Neural cell (in vitro differentiated cells): ENCODE measurements around the gene ITGA11. TPM values are rescaled to one million over a fixed set of nuclear protein-coding genes. Genes with fewer than 3 reads are reported as not detected.

Experiments used
- H2AFZ ChIP-seq: fragments of 200-600, 300-800 bp; sonication (generic), shearing (Covaris generic); 2 replicates; pipeline ENCODE4 v1.6.0; 2014; ENCODE audit warnings: low read depth, mild to moderate bottlenecking, antibody characterized with exemption, low read length, moderate library complexity
- H3F3A ChIP-seq: fragments of 200-600 bp; shearing (Covaris generic); 2 replicates; pipeline ENCODE4 v1.6.1; 2016; ENCODE audit warnings: mild to moderate bottlenecking, moderate library complexity, mixed read lengths, antibody characterized with exemption, low read length; ENCODE audit not compliant: insufficient read depth, poor library complexity, severe bottlenecking
- H3K27ac ChIP-seq: fragments of 200-600, 300-800 bp; sonication (generic), shearing (Covaris generic); 2 replicates; pipeline ENCODE4 v1.5.1; 2014; ENCODE audit warnings: mild to moderate bottlenecking, low read length, moderate library complexity
- H3K27me3 ChIP-seq: fragments of 300-800, 200-600 bp; sonication (generic), shearing (Covaris generic); 2 replicates; pipeline ENCODE4 v1.6.0; 2014; ENCODE audit warnings: mild to moderate bottlenecking, low read depth, low read length, moderate library complexity; ENCODE audit not compliant: insufficient read depth
- H3K36me3 ChIP-seq: fragments of 300-800, 200-600 bp; sonication (generic), shearing (Covaris generic); 2 replicates; pipeline ENCODE4 v1.5.1; 2014; ENCODE audit warnings: mild to moderate bottlenecking, antibody characterized with exemption, low read length, moderate library complexity; ENCODE audit not compliant: insufficient read depth
- H3K4me2 ChIP-seq: fragments of 300-800, 200-600 bp; sonication (generic), shearing (Covaris generic); 2 replicates; pipeline ENCODE4 v1.6.0; 2014; ENCODE audit warnings: mild to moderate bottlenecking, low read length
- H3K4me3 ChIP-seq: fragments of 300-800, 200-600 bp; sonication (generic), shearing (Covaris generic); 2 replicates; pipeline ENCODE4 v1.5.1; 2014; ENCODE audit warnings: mild to moderate bottlenecking, low read length, moderate library complexity
- H3K79me2 ChIP-seq: fragments of 200-600 bp; shearing (Covaris generic); replicated peaks from 2 replicates; pipeline ENCODE4 v1.6.0; 2014; ENCODE audit warnings: mild to moderate bottlenecking, low read length, moderate library complexity; ENCODE audit not compliant: insufficient read depth
- H3K9ac ChIP-seq: fragments of 300-800, 200-600 bp; sonication (generic), shearing (Covaris generic); 2 replicates; pipeline ENCODE4 v1.6.1; 2016; ENCODE audit warnings: mild to moderate bottlenecking, low read length, mixed read lengths
- H3K9me2 ChIP-seq: fragments of 200-600 bp; shearing (Covaris generic); 2 replicates; pipeline ENCODE4 v1.6.1; 2016; ENCODE audit warnings: mild to moderate bottlenecking, low read length, mixed read lengths; ENCODE audit not compliant: insufficient read depth
- H3K9me3 ChIP-seq: fragments of 200-600, 300-800 bp; sonication (generic), shearing (Covaris generic); 2 replicates; pipeline ENCODE4 v1.6.1; 2016; ENCODE audit warnings: mild to moderate bottlenecking, mixed run types, low read length, moderate library complexity, mixed read lengths
- H4K20me1 ChIP-seq: fragments of 200-600 bp; shearing (Covaris generic); 2 replicates; pipeline ENCODE4 v1.6.1; 2016; ENCODE audit warnings: mild to moderate bottlenecking, mixed run types; ENCODE audit not compliant: insufficient read depth
- EP300 ChIP-seq: fragments of 450-650 bp; conservative IDR thresholded peaks from 2 replicates; pipeline ENCODE4 v1.6.1; 2014; ENCODE audit warnings: antibody characterized with exemption, mild to moderate bottlenecking, moderate library complexity; ENCODE audit not compliant: poor library complexity, severe bottlenecking
- EZH2 ChIP-seq: fragments of 200-600, 300-800 bp; shearing (Covaris generic), sonication (generic); IDR thresholded peaks from 2 replicates; pipeline ENCODE4 v1.6.1; 2014; ENCODE audit warnings: antibody characterized with exemption, low read length, borderline replicate concordance, mild to moderate bottlenecking; ENCODE audit not compliant: insufficient read depth, poor library complexity, severe bottlenecking
- MXI1 ChIP-seq: fragments of 450-650 bp; conservative IDR thresholded peaks from 2 replicates; pipeline ENCODE4 v1.6.1; 2014; ENCODE audit warnings: antibody characterized with exemption, mild to moderate bottlenecking; ENCODE audit not compliant: poor library complexity, severe bottlenecking
- POLR2AphosphoS5 ChIP-seq: IDR thresholded peaks from 2 replicates; pipeline ENCODE4 v1.6.1; 2012
- RAD21 ChIP-seq: fragments of 450-650 bp; conservative IDR thresholded peaks from 2 replicates; pipeline ENCODE4 v1.6.1; 2014; ENCODE audit warnings: antibody characterized with exemption, mild to moderate bottlenecking, moderate library complexity
- SMC3 ChIP-seq: fragments of 450-650 bp; conservative IDR thresholded peaks from 2 replicates; pipeline ENCODE4 v1.6.1; 2014; ENCODE audit warnings: antibody characterized with exemption, mild to moderate bottlenecking, moderate library complexity; ENCODE audit not compliant: poor library complexity
- TAF1 ChIP-seq: IDR thresholded peaks from 2 replicates; pipeline ENCODE4 v1.6.1; 2012; ENCODE audit warnings: low read depth
- polyA plus RNA-seq: library from polyadenylated mRNA; depleted of rRNA; stranded (reverse); fragments of >200 nt; gene quantifications from 2 replicates; pipeline ENCODE4 v1.2.3, GENCODE V29; 2014
- TF ChIP-seq, protein P1 (sequence below): IDR thresholded peaks from 2 replicates; pipeline ENCODE4 v1.6.1; 2012; ENCODE audit warnings: borderline replicate concordance
- TF ChIP-seq, protein P2 (sequence below): fragments of 450-650 bp; IDR thresholded peaks from 2 replicates; pipeline ENCODE4 v1.5.1; 2014; ENCODE audit warnings: antibody characterized with exemption, mild to moderate bottlenecking, moderate library complexity; ENCODE audit not compliant: poor library complexity, severe bottlenecking

ITGA11 gene
- polyA plus RNA-seq, 1 donor from 2014 or later = not detected

DNA sequence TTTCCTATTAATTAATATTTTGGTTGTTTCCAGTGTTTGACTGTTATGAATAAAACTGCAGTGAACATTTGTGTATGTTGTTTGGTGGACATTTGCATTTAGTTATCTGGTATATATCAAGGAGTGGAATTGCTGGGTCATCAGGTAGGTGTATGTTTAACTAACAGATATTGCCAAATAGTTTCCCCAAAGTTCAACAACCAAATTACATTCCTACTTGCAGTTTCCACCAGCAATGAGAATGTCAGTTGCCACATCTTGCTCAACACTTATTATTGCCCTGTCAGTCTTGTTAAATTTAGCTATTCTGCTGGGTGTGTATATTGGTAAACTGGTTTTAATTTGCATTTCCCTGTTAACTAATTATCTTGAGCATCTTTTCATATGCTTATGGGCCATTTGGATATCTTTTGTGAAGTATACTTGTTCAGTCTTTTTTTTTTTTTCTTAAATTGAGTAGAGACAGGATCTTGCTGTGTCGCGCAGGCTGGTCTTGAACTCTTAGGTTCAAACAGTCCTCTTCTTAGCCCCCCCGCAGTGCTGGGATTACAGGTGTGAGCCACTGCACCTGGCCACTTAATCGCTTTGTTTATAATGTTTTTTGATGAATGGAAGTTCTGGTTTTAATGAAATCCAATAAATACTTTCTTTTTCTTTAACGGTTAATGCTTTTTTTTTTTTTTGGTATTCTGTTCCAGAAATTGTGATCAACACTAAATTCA, 146.5 kb downstream of the ITGA11 start:
- Histone ChIP-seq H3K4me2 (no peak overlapping the region), H3K4me3 (no peak overlapping the region), H3K27me3 (no peaks in the 10 kb centered on the region), H3K79me2 (peaks cover 84% of the 10 kb centered on the region), H4K20me1 (no peaks in the 10 kb centered on the region), H3K36me3 (peaks cover 20% of the 10 kb centered on the region), H3K9ac (no peak overlapping the region), H3K27ac (no peak overlapping the region), H3F3A (no peaks in the 10 kb centered on the region), H3K9me2 (no peaks in the 10 kb centered on the region), H3K9me3 (no peaks in the 10 kb centered on the region), H2AFZ (no peak overlapping the region)
- no peak for TF ChIP-seq TAF1
- TF ChIP-seq, protein P1, sequence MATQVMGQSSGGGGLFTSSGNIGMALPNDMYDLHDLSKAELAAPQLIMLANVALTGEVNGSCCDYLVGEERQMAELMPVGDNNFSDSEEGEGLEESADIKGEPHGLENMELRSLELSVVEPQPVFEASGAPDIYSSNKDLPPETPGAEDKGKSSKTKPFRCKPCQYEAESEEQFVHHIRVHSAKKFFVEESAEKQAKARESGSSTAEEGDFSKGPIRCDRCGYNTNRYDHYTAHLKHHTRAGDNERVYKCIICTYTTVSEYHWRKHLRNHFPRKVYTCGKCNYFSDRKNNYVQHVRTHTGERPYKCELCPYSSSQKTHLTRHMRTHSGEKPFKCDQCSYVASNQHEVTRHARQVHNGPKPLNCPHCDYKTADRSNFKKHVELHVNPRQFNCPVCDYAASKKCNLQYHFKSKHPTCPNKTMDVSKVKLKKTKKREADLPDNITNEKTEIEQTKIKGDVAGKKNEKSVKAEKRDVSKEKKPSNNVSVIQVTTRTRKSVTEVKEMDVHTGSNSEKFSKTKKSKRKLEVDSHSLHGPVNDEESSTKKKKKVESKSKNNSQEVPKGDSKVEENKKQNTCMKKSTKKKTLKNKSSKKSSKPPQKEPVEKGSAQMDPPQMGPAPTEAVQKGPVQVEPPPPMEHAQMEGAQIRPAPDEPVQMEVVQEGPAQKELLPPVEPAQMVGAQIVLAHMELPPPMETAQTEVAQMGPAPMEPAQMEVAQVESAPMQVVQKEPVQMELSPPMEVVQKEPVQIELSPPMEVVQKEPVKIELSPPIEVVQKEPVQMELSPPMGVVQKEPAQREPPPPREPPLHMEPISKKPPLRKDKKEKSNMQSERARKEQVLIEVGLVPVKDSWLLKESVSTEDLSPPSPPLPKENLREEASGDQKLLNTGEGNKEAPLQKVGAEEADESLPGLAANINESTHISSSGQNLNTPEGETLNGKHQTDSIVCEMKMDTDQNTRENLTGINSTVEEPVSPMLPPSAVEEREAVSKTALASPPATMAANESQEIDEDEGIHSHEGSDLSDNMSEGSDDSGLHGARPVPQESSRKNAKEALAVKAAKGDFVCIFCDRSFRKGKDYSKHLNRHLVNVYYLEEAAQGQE = no peak
- no peak for TF ChIP-seq EZH2
- TF ChIP-seq EP300 = no peak
- TF ChIP-seq MXI1 = no peak
- TF ChIP-seq, protein P2, sequence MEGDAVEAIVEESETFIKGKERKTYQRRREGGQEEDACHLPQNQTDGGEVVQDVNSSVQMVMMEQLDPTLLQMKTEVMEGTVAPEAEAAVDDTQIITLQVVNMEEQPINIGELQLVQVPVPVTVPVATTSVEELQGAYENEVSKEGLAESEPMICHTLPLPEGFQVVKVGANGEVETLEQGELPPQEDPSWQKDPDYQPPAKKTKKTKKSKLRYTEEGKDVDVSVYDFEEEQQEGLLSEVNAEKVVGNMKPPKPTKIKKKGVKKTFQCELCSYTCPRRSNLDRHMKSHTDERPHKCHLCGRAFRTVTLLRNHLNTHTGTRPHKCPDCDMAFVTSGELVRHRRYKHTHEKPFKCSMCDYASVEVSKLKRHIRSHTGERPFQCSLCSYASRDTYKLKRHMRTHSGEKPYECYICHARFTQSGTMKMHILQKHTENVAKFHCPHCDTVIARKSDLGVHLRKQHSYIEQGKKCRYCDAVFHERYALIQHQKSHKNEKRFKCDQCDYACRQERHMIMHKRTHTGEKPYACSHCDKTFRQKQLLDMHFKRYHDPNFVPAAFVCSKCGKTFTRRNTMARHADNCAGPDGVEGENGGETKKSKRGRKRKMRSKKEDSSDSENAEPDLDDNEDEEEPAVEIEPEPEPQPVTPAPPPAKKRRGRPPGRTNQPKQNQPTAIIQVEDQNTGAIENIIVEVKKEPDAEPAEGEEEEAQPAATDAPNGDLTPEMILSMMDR = no peak
- no peak for TF ChIP-seq POLR2AphosphoS5
- TF ChIP-seq RAD21 = no peak
- TF ChIP-seq SMC3 = no peak

DNA sequence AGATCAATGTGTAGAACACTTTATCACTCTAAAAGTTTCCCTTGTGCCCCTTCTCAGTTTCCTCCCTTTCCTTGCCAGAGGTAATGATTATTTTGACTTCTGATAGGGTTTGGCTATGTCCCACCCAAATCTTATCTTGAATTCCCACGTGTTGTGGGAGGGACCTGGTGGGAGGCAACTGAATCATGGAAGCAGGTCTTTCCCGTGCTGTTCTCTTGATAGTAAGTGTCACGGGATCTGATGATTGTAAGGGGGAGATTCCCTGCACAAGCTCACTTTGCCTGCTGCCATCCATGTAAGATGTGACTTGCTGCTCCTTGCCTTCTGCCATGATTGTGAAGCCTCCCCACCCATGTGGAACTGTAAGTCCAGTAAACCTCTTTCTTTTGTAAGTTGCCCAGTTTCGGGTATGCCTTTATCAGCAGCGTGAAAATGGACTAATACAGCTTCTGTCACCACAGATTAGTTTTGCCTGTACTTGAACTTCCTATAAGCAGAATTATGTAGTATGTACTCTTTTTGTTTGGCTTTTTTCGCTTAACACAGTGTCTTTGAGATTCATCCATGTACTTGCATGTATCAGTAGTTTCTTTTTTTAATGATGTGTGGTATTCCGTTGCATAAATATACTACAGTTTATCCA, 147.2 kb downstream of the ITGA11 start:
- Histone ChIP-seq H3K4me3 (no peak overlapping the region), H3K79me2 (peaks cover 91% of the 10 kb centered on the region), H3K9me3 (no peaks in the 10 kb centered on the region), H2AFZ (no peak overlapping the region), H3K27ac (no peak overlapping the region), H3K9ac (no peak overlapping the region), H3K27me3 (no peaks in the 10 kb centered on the region), H3F3A (no peaks in the 10 kb centered on the region), H4K20me1 (no peaks in the 10 kb centered on the region), H3K9me2 (no peaks in the 10 kb centered on the region), H3K36me3 (peaks cover 14% of the 10 kb centered on the region), H3K4me2 (no peak overlapping the region)
- TF ChIP-seq, protein P2 = no peak
- TF ChIP-seq EZH2 = no peak
- no peak for TF ChIP-seq EP300
- no peak for TF ChIP-seq SMC3
- no peak for TF ChIP-seq MXI1
- TF ChIP-seq POLR2AphosphoS5 = no peak
- TF ChIP-seq, protein P1 = no peak
- TF ChIP-seq TAF1 = no peak
- no peak for TF ChIP-seq RAD21
